Esophagus (tissue), 2 donors: ENCODE data around the gene GOLGA6D. TPM values are rescaled to one million over a fixed set of nuclear protein-coding genes. Genes with fewer than 3 reads are reported as not detected.
"Not testable (repeated sequence)": the region's sequence is repeated elsewhere in the genome, so short reads cannot be mapped to it uniquely, and the experiment has no call there.

Experiments
- H3K27ac ChIP-seq, 2 donors: one replicate each; pipeline ENCODE4 v1.5.1; 2013; ENCODE audit warnings: low read depth in 2 of 2, mild to moderate bottlenecking in 2 of 2, inconsistent platforms in 1 of 2, low read length in 1 of 2, moderate library complexity in 1 of 2
- H3K27me3 ChIP-seq, 2 donors: one replicate each; pipeline ENCODE4 v1.6.1; 2013; ENCODE audit warnings: low read length in 2 of 2, control low read depth in 1 of 2, mild to moderate bottlenecking in 1 of 2; ENCODE audit not compliant: insufficient read depth in 2 of 2, control insufficient read depth in 1 of 2
- H3K36me3 ChIP-seq, 2 donors: one replicate each; pipeline ENCODE4 v1.6.1; 2013; ENCODE audit warnings: low read length in 1 of 2; ENCODE audit not compliant: control insufficient read depth in 2 of 2, insufficient read depth in 2 of 2
- H3K4me1 ChIP-seq, 2 donors: one replicate each; pipeline ENCODE4 v1.6.1; 2013; ENCODE audit warnings: low read length in 1 of 2; ENCODE audit not compliant: control insufficient read depth in 2 of 2, insufficient read depth in 2 of 2
- H3K4me3 ChIP-seq, 2 donors: one replicate each; pipeline ENCODE4 v1.5.1; 2013; ENCODE audit warnings: low read length in 2 of 2, mild to moderate bottlenecking in 2 of 2, low read depth in 1 of 2, moderate library complexity in 1 of 2
- H3K9me3 ChIP-seq, 2 donors: one replicate each; pipeline ENCODE4 v1.6.1; 2013; ENCODE audit warnings: mild to moderate bottlenecking in 2 of 2, low read depth in 1 of 2, low read length in 1 of 2, moderate library complexity in 1 of 2; ENCODE audit not compliant: control insufficient read depth in 2 of 2, insufficient read depth in 1 of 2
- WGBS, 2 donors: extraction: QIAGEN DNeasy Blood & Tissue Kit; methylation state at CpG; one replicate each; pipeline ENCODE4 v1.1.7; 2013; 5-methylcytosine and 5-hydroxymethylcytosine counted together
- polyA plus RNA-seq, 2 donors: library from polyadenylated mRNA; stranded (reverse); fragments of 200-250 nt; gene quantifications; one replicate each; pipeline ENCODE4 v1.2.3, GENCODE V29; 2013
- donor health status: healthy with polysubstance abuse.
- donor health status: Bipolar disorder and iron deficiency.

Gene GOLGA6D
- polyA plus RNA-seq, 2 donors: not detected

DNA sequence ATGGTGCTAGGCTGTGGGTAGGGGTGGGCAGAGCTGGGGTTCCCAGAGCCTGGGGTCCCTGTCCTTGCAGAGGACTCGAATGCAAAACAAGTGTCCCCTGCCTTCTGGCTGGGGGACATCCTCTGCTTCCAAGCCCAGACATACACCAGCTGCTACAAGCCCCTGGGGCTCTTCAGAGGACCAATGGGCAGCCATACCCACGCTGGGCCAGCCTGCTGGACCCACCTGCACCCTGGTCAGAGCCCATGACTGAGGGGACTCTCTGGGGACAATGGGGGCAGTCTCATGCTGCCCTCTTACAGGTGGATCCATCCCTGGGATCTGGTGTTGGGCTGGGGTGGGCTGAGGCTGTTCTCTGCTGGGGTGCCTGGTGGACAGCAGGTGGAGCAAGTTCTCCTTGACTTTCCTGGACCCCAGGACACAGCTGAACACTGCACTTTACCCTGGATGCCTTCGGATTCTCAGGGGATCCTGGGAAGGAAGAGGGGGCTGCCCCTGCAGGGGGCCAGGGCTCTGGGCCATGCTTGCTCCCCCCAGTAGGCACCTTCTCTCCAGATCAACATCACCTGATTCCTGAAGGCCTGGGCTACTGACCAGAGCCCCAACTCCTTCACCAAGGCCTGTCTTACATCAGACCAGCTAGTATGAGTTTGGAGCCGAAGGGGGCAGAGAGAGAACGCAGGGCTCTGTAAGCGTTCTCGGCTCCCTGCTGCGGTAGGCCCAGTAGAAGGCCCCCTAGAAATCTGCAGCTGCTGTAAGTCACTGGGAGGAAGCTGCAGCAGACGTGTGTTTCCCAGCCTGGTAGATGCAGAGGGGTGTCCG, 46.1 kb downstream of the GOLGA6D start:
- 75 to 78% methylated on average over 10 of the region's 10 CpGs for WGBS, 2 donors
- H3K27ac ChIP-seq: no peak overlapping the region
- no peak overlapping the region for H3K4me3 ChIP-seq

DNA sequence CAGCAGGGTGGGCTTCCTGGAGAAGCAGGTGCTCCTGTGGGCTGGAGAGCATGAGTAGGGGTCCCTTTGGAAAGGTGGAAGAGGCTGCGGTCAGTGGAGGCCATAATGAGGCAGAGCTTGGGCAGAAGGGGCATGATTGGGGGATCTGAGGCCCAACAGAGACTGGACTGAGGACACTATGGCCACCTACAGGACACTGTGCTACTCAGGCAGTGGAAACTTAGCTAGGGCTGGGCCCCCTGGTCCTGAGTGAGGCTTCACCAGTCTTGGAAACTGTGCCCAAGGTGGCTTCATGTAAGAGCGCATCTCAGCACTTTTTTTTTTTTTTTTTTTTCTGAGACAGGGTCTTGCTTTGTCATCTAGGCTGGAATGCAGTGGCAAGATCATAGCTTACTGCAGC, 46.9 kb downstream of the GOLGA6D start:
- H3K4me3 ChIP-seq: no peak overlapping the region
- H3K36me3 ChIP-seq: no peaks in the 10 kb centered on the region
- H3K27me3 ChIP-seq: no peaks in the 10 kb centered on the region
- WGBS, 2 donors: 90 to 97% methylated on average over 2 of the region's 2 CpGs
- H3K4me1 ChIP-seq: no peaks in the 10 kb centered on the region
- H3K27ac ChIP-seq: no peak overlapping the region
- no peaks in the 10 kb centered on the region for H3K9me3 ChIP-seq

More for the DNA sequence above, 46.1 kb downstream of the GOLGA6D start:
- H3K9me3 ChIP-seq: no peaks in the 10 kb centered on the region
- no peaks in the 10 kb centered on the region for H3K4me1 ChIP-seq
- no peaks in the 10 kb centered on the region for H3K27me3 ChIP-seq
- H3K36me3 ChIP-seq: no peaks in the 10 kb centered on the region

DNA sequence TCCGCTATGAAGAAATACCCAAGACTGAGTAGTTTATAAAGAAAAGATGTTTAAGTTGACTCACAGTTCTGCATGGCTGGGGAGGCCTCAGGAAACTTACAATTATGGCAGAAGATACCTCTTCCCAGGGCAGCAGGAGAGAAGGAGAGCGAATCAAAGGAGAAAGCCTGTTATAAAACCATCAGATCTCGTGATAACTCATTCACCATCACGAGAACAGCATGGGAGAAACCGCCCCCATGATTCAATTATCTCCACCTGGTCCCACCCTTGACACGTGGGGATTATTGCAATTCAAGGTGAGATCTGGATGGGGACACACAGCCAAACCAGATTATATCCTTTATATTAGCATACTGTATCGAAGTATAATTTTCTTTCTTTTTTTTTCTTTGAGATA, 49.5 kb downstream of the GOLGA6D start:
- not testable (repeated sequence) for H3K27me3 ChIP-seq, H3K27ac ChIP-seq, H3K4me3 ChIP-seq, H3K4me1 ChIP-seq, H3K36me3 ChIP-seq, H3K9me3 ChIP-seq
- WGBS, 2 donors: 70 to 76% methylated on average over 7 of the region's 7 CpGs

DNA sequence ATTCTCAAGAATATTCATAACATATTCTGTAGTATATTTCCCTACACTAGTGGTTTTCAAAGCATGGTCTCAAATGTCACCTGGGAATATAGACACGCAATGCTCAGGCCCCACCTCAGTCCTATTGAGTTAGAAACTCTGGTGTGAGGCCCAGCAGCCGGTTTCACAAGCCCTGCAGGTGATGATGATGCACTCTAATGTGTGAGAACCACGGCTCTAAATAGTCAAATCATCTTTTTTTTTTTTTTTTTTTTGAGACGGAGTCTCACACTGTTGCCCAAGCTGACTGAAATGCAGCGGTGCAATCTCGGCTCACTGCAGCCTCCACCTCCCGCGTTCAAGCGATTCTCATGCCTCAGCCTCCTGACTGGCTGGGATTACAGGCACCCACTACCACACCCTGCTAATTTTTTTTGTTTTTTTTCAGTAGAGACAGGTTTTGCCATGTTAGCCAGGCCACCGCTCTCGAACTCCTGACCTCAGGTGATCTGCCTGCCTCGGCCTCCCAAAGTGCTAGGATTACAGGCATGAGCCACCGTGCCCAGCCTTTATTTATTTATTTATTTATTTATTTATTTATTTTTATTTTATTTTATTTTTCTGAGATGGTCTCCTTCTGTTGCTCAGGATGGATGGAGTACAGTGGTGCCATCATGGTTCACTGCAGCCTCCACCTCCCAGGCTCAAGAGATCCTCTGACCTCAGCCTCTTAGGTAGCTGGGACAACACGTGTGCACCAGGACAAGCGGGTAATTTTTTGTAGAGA, 51.2 kb downstream of the GOLGA6D start:
- H3K27me3 ChIP-seq, H3K27ac ChIP-seq, H3K4me3 ChIP-seq, H3K4me1 ChIP-seq, H3K36me3 ChIP-seq, H3K9me3 ChIP-seq: not testable (repeated sequence)
- 87% methylated on average over 15 of the region's 15 CpGs for WGBS, 2 donors

GRCh38 chr15:75335313-75335704, 52.7 kb downstream of the GOLGA6D start:
- Histone ChIP-seq H3K27me3 (no peaks in the 10 kb centered on the region), H3K27ac (no peak overlapping the region), H3K4me1 (peaks cover 0 to 4% of the 10 kb centered on the region in 2 donors), H3K4me3 (peak overlapping the region in 1 of 2 donors; percentile 78), H3K9me3 (no peaks in the 10 kb centered on the region), H3K36me3 (peaks cover 0 to 10% of the 10 kb centered on the region in 2 donors)
- 38 to 41% methylated on average over 3 of the region's 3 CpGs for WGBS, 2 donors

DNA sequence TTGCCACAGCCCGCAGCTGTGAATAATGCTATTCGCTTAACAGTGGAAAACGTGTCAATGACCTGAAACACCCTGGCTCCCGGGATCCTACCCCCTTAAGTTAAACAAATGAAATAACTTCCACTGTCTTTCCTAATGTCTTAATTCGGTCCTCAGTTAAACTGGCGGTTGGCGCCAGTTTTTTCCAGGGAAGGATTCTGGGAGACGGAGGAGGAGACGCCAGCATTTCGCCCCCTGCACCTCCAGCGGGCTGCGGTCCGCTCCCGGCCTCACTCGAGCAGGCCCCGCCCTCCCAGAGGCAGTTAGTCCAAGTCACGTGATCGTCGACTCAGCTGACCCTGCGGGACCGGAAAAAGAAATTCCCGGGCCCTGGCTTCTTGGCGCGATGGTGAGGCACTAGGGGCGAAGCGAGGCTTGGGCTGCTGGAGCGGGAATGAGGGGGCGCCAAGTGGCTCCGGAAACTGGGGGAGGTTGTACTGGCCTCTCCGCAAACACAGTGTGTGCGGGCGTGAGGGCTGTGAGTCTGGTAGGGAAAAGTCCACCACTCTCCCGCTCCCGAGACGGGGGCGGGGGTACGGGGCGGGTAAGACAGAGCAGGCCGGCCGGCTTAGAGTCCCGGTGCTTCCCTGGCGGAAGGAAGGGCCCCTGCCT, 53.2 kb downstream of the GOLGA6D start, which contains the start of gene COMMD4:
TSS of gene COMMD4 (plus strand) at position 359 of the 651 bp plus-strand sequence. CDS start at position 386, 27 bp downstream.
- Histone ChIP-seq H3K27me3 (no peaks in the 10 kb centered on the region), H3K4me3 (peak within 1 kb of the TSS; percentile 60 to 78), H3K27ac (peak within 1 kb of the TSS in 1 of 2 donors; percentile 80), H3K36me3 (peaks cover 0 to 10% of the 10 kb centered on the region in 2 donors), H3K9me3 (no peaks in the 10 kb centered on the region), H3K4me1 (peaks cover 0 to 4% of the 10 kb centered on the region in 2 donors)
- WGBS, 2 donors: 0 to 1% methylated on average over 42 of the region's 42 CpGs

DNA sequence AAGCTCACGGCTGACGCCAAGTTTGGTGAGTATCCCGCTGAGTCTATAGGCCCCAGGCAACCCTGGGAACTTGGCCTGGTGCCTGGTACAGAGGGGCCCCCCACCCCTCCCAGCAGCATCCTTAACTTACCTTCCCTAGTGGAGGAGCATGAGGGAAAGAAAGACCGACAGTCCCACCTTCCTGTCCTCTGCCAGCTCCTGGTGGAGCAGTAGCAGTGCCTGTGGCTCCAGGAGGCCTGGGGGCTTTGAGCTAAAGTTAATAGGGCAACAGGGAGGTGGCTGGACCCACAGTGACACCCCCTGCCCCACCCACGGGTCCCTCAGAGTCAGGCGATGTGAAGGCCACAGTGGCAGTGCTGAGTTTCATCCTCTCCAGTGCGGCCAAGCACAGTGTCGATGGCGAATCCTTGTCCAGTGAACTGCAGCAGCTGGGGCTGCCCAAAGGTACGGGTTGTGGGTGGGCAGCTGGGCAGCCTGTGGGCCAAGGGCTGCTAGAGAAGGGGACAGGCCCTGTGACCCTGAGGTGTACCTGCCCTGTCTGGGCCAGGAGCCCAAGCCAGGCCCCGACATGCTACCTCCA, 56.1 kb downstream of the GOLGA6D start:
- WGBS, 2 donors: 85 to 86% methylated on average over 11 of the region's 11 CpGs
- no peak overlapping the region for H3K4me3 ChIP-seq
- H3K27ac ChIP-seq: no peak overlapping the region
- no peaks in the 10 kb centered on the region for H3K9me3 ChIP-seq
- peaks cover 0 to 4% of the 10 kb centered on the region in 2 donors for H3K4me1 ChIP-seq
- no peaks in the 10 kb centered on the region for H3K27me3 ChIP-seq
- H3K36me3 ChIP-seq: peaks cover 0 to 10% of the 10 kb centered on the region in 2 donors

DNA sequence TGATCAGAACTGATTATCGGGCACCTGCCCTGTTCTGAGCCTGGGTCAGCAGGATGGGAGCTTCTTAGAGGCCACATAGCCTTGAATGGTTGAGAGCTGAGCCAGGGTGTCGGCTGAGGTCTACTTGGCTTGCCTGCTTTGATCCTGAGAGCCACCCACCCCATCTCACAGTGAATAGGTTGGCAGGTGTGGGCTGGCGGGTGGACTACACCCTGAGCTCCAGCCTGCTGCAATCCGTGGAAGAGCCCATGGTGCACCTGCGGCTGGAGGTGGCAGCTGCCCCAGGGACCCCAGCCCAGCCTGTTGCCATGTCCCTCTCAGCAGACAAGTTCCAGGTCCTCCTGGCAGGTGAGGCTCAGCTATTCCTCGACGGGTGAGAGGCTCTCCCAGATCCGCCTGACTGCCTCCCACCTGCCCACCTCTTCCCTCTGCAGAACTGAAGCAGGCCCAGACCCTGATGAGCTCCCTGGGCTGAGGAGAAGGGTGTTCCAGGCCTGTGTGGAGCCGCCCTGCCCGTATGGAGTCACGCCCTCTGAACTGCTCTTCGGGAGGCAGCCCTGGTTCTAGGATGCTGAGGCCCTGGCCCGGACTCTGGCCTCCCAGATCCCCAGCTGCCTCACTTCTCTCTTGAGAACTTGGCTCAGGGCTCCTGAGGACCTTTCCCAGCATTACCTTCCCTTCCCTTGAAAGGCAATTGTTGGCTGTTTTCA, 57.1 kb downstream of the GOLGA6D start:
- no peak overlapping the region for H3K27ac ChIP-seq
- peaks cover 0 to 4% of the 10 kb centered on the region in 2 donors for H3K4me1 ChIP-seq
- H3K4me3 ChIP-seq: no peak overlapping the region
- 88% methylated on average over 13 of the region's 13 CpGs for WGBS, 2 donors
- no peaks in the 10 kb centered on the region for H3K9me3 ChIP-seq
- peaks cover 0 to 10% of the 10 kb centered on the region in 2 donors for H3K36me3 ChIP-seq
- H3K27me3 ChIP-seq: no peaks in the 10 kb centered on the region

GRCh38 chr15:75342221-75342620, 59.6 kb downstream of the GOLGA6D start:
- Histone ChIP-seq H3K4me1 (no peaks in the 10 kb centered on the region), H3K36me3 (peaks cover 0 to 10% of the 10 kb centered on the region in 2 donors), H3K4me3 (no peak overlapping the region), H3K9me3 (no peaks in the 10 kb centered on the region), H3K27ac (no peak overlapping the region), H3K27me3 (no peaks in the 10 kb centered on the region)
- 74 to 83% methylated on average over 6 of the region's 6 CpGs for WGBS, 2 donors
